HG02970 (cell line): Measurements from ENCODE around the gene VIPR2.

Experiments used
- ATAC-seq: cut with Tn5 transposase; IDR thresholded peaks from one replicate; pipeline ENCODE4 v1.9.1; 2021; ENCODE audit warnings: mild to moderate bottlenecking, moderate library complexity, moderate number of reproducible peaks; ENCODE audit not compliant: unreplicated experiment, low FRiP score

Gene VIPR2

DNA sequence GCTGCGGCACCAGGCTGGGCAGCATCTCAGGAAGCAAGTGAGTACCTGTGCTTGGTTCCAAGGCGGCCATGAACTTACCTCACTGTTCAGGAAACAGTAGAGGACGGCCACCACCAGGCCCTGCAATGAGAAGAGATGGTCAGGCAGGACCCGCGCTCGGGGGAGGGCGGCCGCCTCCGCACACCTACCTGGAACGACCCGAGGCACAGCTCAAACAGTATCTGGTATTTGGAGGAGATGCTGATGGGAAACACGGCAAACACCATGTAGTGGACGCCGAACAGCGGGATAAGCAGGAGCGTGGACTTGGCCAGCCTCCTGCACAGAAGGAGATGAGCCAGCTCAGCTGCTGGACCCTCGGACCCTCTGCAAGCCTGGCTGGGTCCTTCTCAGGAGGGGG lies 112.9 kb downstream of the VIPR2 start:
- ATAC-seq: no peak

DNA sequence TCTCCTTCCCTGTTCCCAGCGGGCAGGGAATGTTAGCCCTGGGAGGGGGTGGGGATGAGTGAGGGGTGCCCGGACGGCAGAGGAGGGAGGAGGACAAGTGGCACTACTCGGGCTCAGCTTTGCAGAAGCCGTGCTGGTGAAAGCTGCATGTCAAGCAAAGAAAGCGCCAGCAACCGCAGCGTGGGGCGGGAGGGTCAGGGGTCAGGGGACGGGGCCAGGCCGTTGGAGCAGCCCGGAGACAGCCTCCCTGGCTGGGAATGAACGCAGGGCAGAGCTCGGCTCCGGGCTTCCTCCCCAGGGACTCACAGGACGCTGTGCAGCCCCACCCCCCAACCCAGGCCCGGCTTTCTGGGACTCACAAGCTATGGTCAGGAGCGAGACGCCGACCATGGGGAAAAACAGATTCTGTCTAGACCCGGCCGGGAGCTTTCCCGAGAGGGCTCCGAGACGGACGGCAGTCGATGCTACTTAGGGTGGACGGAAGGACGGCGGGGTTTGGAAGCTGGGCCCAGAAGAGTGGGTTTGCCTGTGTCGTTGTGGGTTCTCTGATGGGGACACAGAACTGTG lies 113.4 kb downstream of the VIPR2 start:
- no peak for ATAC-seq

DNA sequence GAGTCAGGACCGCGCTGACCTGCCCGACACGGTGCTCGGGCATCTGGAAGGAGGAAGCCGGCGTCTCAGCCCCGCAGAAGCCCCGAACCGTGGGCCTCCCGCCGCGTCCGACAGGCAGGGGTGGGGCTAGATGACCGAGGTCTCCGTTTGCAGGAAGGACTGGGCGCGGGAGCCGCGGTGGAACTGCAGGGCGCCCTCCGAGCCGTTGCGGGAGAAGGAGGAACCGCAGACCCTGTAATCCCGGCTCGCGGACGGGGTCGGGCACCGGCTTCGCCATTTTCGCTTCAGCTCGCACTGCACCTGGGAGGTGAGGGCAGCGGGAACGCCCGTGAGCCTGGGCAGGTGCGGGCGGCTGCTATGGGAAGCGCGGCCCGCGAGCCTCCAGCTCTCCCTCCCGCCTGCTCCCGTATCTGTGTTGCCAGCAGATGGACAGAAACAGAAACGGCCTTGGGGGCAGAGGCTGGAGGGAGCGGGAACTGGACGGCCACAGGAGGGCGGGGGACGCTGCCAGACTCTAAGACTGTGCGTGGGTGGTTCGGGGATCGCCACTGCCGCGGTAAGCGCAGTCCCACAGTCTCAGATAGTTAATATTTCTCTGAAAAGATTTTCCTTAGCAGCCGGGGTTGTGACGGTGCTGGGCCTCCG lies 114.1 kb downstream of the VIPR2 start:
- no peak for ATAC-seq

DNA sequence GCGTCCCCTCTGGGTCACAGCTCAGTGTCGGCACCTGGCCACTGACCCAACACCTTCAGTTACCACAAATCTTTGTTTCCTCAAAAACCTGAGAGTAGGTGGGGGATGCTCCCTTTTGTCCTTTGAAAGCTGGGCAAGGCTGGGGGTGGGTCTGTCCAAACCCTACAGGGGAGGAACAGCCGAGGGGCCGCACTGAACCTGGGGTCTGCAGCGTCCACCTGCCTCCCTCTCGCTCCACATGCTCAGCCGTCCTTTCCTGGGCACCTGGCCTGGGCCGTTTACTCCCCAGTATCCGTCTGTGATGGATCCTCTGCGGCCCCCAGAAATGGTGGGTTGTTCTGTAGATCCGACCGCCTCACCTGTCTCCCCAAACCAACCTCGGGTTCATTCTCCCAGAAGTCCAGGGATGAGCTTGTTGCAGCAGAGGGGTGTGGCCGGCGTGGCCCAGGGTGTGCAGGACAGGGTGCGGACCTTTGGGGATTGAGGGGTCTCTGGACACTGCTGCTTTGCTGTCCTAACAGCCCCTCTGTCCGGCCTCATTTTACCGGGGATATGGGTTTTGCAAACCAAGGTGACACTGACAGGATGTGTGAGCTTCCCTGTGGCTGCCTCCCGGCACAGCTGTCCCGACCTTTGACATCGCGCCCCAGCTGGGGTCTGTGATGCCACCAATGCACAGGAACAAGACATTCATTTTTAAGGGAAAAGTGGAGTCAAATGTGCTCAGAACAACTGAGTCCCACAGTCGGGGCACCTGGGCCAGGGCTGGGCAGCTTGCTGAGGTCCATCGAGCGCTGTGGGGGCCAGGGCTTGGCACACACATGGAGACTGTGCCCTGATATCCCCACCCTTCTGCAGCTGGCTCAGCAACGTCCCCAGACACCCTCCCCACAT lies 115.9 kb downstream of the VIPR2 start:
- ATAC-seq: no peak

DNA sequence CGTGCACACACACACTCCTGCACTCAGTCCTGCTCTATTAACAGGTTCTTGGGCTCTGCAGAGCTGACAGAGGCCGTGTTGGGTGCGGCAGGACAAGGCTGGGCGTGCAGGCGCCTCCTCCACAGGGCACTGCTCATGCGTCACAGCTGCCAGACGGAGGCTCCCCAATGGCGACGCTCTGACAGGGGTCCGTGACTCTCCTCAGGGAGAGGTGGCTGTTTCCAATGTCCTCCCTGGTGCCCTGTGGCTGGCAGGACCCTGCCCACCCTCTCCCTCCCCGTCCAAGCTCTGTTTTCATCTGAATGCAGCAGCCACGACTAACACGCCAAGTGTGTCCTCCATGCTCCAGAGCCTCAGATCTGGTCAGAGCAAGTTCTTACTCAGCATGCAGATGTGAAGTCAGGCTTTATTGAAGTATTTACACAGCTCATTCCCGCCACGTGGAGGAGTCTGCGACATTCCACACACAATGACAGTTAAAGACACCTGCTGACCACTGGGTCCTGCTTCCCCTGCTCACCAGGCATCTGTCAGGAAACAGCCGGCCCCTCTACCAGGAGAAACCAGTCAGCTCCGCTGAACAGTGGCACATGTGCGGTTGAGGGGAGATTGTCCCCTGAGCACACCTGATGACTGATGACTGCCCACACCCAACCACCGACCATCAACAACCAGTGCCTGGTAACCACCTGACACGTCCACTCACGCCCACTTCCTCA lies 116.7 kb downstream of the VIPR2 start:
- no peak for ATAC-seq

DNA sequence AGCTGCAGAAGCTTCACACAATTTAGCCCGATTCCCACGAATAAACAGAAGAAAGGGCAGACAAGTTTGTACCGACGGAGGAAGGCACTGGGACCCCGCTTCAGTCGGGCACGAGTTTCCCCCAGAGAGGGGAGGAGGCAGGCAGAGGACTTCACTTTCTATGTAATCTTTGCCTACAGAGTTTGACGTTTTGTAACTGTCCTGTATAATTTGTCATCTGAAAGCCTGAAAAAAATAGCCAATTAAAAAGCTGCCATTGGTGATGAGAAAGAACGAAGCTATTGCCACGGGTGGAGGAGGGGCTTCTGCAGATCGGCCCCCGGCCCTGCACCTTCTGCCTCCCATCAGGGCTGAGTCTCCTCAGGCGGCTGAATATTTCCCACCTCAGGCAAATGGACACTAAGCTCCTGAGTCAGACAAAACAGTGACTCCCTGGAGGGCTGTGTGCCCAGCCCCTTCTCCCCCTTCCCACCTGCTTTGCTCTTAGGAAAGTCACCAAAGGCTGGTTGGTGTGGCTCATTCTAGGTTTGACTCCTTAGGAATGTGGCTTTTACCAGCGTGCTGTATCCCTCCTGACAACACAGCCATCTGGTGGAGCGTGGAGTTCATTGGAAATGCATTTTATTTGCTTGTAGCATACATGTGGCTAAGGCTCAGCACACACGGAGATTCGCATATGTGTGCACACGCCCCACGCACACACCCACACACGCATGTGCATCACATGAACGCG lies 117.4 kb downstream of the VIPR2 start:
- ATAC-seq: no peak

DNA sequence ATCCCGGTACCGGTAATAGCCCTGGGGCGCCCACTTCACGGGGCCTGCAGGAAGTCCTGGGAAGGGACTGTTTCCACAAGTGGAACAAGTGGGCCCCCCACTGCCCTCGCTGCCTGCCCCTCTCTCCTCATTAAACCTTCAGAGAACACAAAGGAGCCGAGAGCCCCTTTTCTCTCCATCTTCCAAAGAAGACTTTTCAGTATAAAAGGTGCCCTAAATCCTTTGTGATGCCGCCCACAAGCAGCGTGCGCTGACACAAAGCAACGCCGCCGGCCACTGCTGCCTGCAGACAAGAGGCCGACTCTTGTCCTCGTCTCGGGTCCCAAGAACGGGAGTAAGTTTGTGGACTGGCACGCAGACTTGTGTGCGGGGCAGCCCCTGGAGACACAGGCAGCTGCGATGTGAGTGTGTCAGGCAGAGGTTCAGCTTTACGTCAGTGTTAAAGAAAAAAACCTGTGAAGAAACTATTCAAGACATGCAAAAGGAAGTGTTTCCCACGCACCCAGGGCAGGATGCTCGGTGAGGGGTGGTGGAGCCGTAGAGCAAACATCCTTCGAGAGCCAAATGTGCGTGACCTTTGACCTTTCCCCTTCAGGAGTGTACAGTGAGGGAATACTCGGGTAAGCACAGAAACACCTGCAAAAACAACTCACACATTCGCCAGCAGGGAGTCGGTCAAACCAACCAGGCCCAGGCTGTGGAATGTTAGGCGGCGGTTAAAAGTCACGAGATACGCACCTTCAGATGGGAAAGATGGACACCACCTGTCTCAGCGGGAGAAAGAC lies 118.2 kb downstream of the VIPR2 start:
- ATAC-seq: no peak

DNA sequence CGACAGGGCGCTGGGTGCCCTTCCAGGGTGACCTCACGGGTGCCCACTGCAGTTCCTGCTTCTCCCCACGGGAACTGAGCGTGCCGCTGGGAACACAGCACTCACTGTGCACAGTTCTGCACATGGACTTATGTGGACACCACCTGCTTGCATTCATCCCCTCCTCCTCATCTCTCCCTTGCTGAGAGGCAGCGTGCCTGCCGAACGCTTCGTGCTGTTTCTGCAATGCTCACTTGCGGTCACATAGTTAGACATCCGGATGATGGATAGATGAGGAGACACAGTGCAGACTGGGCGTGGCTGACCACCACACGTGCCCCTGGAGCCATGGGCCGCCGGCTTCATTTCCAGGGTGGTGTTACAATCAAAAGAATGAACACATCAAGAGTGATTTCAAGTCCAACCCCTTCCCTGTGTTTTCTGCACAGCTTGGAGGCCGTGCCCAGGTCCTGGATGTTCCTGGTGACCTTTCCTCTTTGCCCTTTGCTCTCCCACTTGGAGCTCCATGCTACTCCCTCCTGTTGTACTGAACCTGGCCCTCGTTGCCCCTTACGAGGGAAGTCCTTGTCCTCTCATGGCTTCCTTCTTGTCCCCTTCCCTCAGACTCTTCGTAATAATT lies 119.4 kb downstream of the VIPR2 start:
- no peak for ATAC-seq

DNA sequence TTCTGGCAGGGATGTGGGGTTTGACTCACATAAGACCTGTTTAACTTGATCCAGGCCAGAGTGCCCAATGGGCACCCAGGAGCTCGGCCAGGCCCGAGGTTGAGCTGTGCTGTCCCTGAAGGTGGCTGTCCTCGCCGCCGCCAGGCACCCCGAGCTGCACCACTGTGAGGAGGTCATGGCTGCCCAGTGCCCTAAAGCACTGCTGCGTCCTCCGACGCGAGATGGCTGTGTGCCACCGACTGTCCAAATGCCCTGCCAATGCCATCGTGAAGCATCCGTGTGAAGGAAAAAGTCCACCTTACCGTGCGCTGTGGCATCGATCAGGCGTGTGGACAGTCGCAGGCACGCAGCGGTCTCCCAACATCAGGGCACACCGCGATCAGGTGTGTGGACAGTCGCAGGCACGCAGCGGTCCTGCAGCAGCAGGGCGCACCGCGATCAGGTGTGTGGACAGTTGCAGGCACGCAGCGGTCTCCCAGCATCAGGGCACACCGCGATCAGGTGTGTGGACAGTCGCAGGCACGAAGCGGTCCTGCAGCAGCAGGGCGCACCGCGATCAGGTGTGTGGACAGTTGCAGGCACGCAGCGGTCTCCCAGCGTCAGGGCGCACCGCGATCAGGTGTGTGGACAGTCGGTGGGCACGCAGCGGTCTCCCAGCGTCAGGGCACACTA lies 120.3 kb downstream of the VIPR2 start:
- no peak for ATAC-seq

DNA sequence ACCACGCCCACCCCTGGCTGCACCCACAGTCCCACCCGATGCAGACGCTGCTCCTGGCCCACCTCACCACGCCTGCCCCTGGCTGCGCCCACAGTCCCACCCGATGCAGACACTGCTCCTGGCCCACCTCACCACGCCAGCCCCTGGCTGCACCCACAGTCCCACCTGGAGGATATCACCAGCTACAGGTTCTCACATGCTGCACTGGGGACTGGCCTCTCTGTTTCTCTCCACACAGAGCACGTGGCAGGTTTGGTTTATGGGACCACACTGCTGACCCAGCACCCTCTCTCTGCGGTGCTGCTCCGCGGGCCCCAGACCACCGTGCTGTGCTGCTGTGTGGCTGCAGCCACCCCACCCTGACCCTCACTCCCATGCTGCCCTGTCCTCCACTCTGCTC lies 120.9 kb downstream of the VIPR2 start:
- no peak for ATAC-seq

DNA sequence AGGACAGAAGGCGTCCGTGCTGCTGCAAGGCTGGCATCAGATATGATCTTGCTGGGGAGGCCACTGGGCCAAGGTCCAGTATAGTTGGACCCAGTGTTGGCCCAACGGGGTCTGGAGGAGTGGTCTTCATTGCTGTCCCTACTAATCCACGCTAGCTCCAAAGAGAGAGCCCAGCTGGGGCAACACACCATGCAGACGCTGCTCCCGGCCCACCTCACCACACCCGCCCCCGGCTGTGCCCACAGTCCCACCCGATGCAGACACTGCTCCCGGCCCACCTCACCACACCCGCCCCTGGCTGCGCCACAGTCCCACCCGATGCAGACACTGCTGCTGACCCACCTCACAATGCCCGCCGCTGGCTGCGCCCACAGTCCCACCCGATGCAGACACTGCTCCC lies 121.5 kb downstream of the VIPR2 start:
- no peak for ATAC-seq

DNA sequence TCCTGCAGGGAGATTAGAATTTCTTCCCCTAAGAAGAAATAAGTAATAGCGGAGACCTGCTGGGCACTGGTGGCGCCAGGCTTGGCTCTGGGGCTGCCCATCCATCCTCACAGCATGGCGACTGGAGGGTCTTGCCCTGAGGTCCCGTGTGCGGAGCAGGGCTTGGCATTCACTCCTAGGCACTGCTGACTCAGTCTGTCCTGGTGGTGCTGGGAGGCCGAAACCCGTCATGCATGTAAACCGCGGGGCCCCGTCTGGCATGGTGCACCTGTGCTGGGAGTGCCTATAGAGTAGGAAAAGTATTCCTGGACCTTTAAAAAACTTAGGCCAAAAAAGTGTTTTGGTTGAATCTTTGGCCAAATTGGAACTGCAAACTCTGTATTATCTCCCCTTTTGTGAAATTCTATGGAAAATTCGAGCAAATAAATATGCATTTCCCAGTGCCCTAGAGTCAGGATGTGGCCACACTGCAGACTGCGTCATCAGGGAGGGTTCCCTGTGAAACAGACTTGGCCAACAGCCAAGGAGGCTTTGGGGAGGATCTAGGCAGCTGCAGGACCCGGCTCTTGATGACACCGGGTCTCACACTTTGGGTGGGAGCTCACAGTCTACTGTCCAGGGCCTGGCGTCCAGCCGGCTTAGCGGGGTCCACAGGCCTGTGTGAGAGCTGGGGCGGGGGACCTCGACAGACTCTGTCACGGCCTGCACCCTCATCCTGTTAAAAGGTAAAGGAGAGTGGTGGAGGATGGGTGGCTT lies 122.3 kb downstream of the VIPR2 start:
- no peak for ATAC-seq

DNA sequence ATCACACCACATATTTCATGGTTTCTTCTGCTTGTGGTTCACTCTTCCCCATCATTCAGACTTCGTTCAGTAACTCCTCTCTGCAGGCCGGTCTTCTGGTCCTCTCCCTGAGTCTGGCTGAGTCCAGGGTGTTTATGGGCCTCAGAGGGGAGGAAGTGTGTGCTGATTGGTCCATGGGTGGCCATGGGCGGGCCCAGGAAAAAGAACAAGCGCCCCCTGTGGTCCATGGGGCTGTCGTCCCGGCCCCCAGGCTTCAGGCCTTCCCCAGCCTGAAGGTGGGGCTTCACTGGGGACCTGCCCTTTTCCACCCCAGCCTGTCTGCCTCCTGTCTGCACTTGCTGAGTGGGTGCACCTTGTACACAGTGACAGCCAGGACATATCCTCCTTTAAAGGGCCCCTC lies 123.7 kb downstream of the VIPR2 start:
- ATAC-seq: no peak

DNA sequence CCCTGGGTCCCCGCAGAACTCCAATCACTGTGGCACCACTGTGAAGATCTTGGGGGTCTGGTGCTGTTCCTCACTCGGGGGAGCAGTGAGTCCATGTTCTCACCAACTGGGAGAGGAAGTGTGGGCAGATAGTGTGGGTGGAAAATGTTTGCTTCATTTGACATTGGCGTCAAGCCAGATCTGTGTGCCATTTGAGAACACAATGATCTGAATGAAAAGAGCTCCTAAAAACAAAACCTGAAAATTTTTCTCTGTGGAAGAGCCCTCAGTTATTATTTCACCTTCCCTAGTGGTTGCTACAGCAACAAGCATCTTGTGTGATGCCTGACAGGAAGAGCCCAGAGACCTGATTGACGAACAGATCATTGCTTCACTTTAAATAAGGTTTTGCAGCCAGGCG lies 125.6 kb downstream of the VIPR2 start:
- no peak for ATAC-seq

DNA sequence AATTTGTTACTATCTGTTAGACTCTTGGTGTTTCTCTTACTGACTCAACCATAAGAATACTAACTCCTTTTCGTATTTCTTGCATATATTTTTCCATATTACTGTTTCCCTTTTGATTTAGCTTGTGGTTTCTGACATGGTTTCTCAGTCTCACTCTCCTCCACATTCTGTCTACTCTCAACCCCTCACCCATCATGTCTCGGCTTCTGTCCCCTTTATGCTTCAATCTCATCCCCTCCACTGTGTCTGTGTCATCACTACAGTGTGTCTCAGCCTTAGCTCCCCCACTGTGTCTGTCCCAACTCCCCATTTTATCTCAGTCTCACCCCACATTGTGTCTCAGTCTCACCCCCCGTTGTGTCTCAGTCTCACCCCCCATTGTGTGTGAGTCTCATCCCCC lies 126.9 kb downstream of the VIPR2 start:
- no peak for ATAC-seq

DNA sequence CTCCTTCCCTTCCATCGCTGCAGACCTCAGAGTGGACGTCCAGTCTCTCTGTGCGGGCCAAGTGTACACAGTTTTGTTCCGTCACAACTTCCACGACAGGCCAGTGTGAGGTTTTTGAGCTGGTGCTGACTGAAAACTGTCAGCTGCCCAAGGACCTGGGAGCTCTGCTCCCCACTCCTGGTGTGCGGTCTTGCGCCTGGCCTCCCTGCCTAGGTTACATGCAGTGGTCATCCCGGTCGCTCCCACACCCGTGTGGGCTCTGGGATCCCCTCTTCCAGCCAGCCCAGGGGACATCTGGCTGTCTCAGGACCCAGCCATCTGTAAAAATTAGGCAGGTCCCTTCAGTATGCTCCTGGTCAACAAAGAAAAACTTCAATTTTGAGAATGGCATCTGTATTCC lies 127.5 kb downstream of the VIPR2 start:
- ATAC-seq: no peak

DNA sequence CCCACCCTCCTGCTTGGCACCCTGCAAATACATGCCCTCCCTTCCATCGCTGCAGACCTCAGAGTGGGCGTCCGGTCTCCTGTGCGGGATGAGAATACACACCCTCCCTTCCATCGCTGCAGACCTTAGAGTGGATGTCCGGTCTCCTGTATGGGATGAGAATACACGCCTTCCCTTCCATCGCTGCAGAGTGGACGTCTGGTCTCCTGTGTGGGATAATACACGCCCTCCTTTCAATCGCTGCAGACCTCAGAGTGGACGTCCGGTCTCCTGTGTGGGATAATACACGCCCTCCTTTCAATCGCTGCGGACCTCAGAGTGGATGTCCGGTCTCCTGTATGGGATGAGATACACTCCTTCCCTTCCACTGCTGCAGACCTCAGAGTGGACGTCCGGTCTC lies 128.1 kb downstream of the VIPR2 start:
- ATAC-seq: no peak
